ENCODE results near the gene EXOC6B.
"Not testable (repeated sequence)": the region's sequence is repeated elsewhere in the genome, so short reads cannot be mapped to it uniquely, and the experiment has no call there.

Gene EXOC6B

GRCh38 chr2:72561621-72562318 is 264.1 kb downstream of the EXOC6B start:
- no peak for TF ChIP-seq CTCF (IDR thresholded peaks at IDR 0.05; ENCODE audit: control extremely low read depth, extremely low read depth, low read depth, missing control alignments)
- no peak for DNase-seq (ENCODE audit: extremely low spot score)
- POLR2A ChIA-PET, result no interaction called here
- CTCF ChIA-PET, result interaction anchor here (1.9 kb wide), 1 partner anchor 9 kb away, joined by 5 read pairs; no protein-coding TSS in a partner anchor

- CTCF ChIA-PET, result no interaction called here
- TF ChIP-seq CTCF (IDR thresholded peaks at IDR 0.05; ENCODE audit: control extremely low read depth, extremely low read depth, low read depth, missing control alignments), result no peak
- POLR2A ChIA-PET, result no interaction called here
- DNase-seq (ENCODE audit: extremely low spot score), result no peak
Measured at GRCh38 chr2:72555943-72556342, 269.9 kb downstream of the EXOC6B start.

DNA sequence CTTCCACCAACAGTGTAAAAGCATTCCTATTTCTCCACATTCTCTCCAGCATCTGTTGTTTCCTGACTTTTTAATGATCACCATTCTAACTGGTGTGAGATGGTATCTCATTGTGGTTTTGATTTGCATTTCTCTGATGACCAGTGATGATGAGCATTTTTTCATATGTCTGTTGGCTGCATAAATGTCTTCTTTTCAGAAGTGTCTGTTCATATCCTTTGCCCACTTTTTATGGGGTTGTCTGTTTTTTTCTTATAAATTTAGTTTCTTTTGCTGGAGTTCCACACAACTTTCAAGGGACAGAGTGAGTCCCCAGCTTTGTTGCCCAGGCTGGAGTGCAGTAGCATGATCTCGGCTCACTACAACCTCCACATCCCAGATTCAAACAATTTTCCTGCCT is 270.5 kb downstream of the EXOC6B start:
- POLR2A ChIA-PET; DNase-seq (ENCODE audit: extremely low spot score); CTCF ChIA-PET: not testable (repeated sequence)

DNA sequence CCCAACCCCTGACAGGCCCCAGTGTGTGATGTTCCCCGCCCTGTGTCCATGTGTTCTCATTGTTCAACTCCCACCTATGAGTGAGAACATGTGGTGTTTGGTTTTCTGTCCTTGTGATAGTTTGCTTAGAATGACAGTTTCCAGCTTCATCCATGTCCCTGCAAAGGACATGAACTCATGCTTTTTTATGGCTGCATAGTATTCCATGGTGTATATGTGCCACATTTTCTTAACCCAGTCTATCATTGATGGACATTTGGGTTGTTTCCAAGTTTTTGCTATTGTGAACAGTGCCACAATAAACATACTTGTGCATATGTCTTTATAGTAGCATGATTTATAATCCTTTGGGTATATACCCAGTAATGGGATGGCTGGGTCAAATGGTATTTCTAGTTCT is 270.9 kb downstream of the EXOC6B start:
- POLR2A ChIA-PET; DNase-seq (ENCODE audit: extremely low spot score); CTCF ChIA-PET: not testable (repeated sequence)

DNA sequence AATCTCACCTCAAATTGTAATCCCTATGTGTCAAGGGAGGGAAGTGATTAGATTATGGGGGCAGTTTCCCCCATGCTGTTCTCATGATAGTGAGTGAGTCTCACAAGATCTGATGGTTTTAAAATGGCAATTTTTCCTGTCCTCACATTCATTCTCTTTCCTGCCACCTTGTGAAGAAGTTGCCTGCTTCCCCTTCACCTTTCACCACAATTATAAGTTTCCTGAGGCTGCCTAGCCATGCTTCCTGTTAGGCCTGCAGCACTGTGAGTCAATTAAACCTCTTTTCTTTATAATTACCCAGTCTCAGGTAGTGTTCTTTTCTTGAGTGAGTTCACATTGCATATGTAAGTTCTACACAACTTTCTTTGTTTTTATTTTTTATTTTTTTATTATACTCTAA is 271.5 kb downstream of the EXOC6B start:
- no peak for DNase-seq (ENCODE audit: extremely low spot score)
- ChIA-PET CTCF (no interaction called here), POLR2A (no interaction called here)
- no peak for TF ChIP-seq CTCF (IDR thresholded peaks at IDR 0.05; ENCODE audit: control extremely low read depth, extremely low read depth, low read depth, missing control alignments)

DNA sequence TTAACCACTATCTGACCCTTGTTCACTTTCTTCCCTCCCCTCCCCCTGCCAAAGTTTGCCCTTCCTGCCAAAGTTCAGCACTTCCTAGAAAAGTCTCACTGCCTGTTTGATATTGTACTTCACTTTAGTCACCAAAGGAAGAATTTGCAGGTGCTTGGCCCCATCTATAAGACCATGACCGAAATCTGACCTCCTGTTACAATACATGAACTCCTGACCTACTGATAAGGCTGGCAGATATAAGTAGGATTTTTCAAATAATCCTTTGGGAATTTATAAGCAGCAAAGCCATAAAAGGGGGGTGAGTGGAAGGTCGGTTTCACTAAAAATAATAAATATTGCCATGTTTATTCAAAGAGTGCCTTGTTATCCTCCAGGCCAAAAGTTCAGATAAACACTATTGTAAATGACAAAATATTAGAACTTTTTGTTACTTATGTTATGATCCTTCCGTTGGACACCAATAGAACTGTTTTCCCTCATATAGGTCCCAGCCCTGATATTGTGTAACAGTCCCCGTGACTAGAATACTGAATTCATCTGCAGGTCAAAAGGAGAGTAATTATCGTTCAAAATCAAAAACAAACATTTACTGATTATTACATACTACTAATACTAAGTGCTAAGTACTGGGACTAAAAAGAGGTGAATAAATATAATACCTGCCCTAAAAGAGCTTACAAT is 277.6 kb downstream of the EXOC6B start:
- DNase-seq (ENCODE audit: extremely low spot score), result no peak
- ChIA-PET POLR2A (no interaction called here), CTCF (interaction anchor here (1.3 kb wide), 1 partner anchor 124 kb away, joined by 3 read pairs; no protein-coding TSS in a partner anchor)
- TF ChIP-seq CTCF (IDR thresholded peaks at IDR 0.05; ENCODE audit: control extremely low read depth, extremely low read depth, low read depth, missing control alignments), result no peak

- POLR2A ChIA-PET, result no interaction called here
- no peak for DNase-seq (ENCODE audit: extremely low spot score)
- no peak for TF ChIP-seq CTCF (IDR thresholded peaks at IDR 0.05; ENCODE audit: control extremely low read depth, extremely low read depth, low read depth, missing control alignments)
- CTCF ChIA-PET, result no interaction called here
Measured at GRCh38 chr2:72545790-72546189, 280.0 kb downstream of the EXOC6B start.

Data from GM10248 (cell line).